NB4 (cell line): ENCODE results near the gene DOCK3.
"Not testable (repeated sequence)": the region's sequence is repeated elsewhere in the genome, so short reads cannot be mapped to it uniquely, and the experiment has no call there.

Experiments used
- DNase-seq: peaks from one replicate; pipeline ENCODE4 v3.0.0; 2010; ENCODE audit warnings: low read depth
- H3K4me3 ChIP-seq: one replicate; pipeline ENCODE4 v1.5.1; 2011; ENCODE audit warnings: mild to moderate bottlenecking, low read depth, low read length, moderate library complexity
- CTCF ChIP-seq: IDR thresholded peaks from one replicate; pipeline ENCODE4 v1.5.1; 2012; ENCODE audit warnings: low read depth, low read length
- MAX ChIP-seq: IDR thresholded peaks from 2 replicates; pipeline ENCODE4 v1.6.1; 2011; ENCODE audit warnings: low read depth, low read length
- MYC ChIP-seq: IDR thresholded peaks from 2 replicates; pipeline ENCODE4 v1.6.1; 2011; ENCODE audit warnings: low read depth, low read length
- POLR2A ChIP-seq: IDR thresholded peaks from 2 replicates; pipeline ENCODE4 v1.6.1; 2011; ENCODE audit warnings: mild to moderate bottlenecking; ENCODE audit not compliant: insufficient read length; ENCODE audit errors: extremely low read depth

DOCK3 gene

GRCh38 chr3:51156147-51156546 lies 481.4 kb downstream of the DOCK3 start:
- DNase-seq = no peak
- TF ChIP-seq MAX = no peak
- no peak for TF ChIP-seq POLR2A
- no peak for TF ChIP-seq MYC
- H3K4me3 ChIP-seq = no peak overlapping the region

- DNase-seq = no peak
- TF ChIP-seq MYC (no peak), POLR2A (no peak), CTCF (no peak), MAX (no peak)
- H3K4me3 ChIP-seq = no peak overlapping the region
Measured at GRCh38 chr3:51163051-51163450, 488.3 kb downstream of the DOCK3 start.

- no peak for DNase-seq
- no peak overlapping the region for H3K4me3 ChIP-seq
- TF ChIP-seq MAX (no peak), POLR2A (no peak), MYC (no peak), CTCF (no peak)
Measured at GRCh38 chr3:51173518-51174271, 499.0 kb downstream of the DOCK3 start.

DNA sequence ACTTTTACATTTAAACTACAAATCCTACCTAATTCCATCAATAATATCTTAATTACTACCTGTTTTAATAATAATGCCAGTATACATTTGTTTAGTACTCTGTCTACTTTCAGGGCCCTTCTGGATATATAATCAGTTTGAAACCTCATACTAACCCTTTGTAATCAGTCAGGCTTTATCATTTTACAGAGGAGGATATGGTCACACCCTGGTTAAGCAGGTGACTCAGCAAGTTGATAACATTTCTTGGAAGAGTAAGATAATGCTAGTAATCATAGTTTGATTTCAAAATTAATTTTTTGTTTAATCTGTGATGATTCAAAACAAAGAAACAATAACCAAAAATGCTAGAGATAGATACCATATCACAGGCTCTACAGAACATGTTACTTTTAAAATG lies 502.2 kb downstream of the DOCK3 start:
- H3K4me3 ChIP-seq = no peak overlapping the region
- TF ChIP-seq POLR2A = no peak
- no peak for TF ChIP-seq MAX
- TF ChIP-seq CTCF = no peak
- no peak for TF ChIP-seq MYC
- no peak for DNase-seq

- not testable (repeated sequence) for DNase-seq, H3K4me3 ChIP-seq
Measured at GRCh38 chr3:51186446-51186845, 511.7 kb downstream of the DOCK3 start.

DNA sequence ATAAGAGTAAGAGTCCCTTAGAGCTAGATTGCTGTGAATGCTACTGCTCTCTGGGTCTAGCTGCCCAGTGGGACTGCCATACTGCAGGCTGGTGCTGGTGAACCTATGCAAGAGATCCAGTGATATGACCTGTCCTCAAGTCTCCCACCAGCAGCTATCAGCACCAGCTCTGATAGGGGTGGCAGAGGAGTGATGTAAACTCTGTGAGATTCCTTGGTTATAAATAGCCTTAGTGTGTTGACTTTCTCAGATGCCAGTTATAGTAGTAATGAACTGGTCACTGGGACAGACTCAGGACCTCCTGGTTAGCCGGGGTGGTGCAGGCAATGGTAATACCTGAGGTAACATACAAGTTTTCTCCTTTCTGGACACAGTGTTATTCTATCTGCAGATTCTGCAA lies 515.5 kb downstream of the DOCK3 start:
- no peak overlapping the region for H3K4me3 ChIP-seq
- DNase-seq = no peak
- TF ChIP-seq MYC (no peak), MAX (no peak), POLR2A (no peak)

DNA sequence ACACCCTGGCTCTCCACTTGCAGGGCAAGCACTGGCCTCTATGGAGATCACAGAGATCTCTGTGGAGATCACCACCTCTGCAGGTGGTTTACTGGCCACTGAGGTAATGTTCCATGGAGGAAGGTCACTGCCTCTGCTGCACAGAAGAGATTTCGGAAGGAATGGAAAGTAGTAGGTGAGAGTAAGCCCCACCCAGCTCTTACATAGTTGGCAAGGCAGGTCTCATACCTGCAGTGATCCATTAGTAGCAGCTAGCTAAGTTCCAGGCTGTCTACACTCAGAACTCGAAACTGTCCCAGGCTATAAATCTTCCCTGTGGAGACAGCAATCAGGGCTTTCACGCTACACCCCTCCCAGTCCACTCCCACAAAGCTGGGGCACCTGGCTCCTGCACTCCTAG lies 516.1 kb downstream of the DOCK3 start:
- DNase-seq = no peak
- H3K4me3 ChIP-seq = no peak overlapping the region
- TF ChIP-seq MYC (no peak), CTCF (no peak), POLR2A (no peak), MAX (no peak)
